AG04450 (cell line): ENCODE measurements around the gene SIX3. TPM values are rescaled to one million over a fixed set of nuclear protein-coding genes. Genes with fewer than 3 reads are reported as not detected.

Experiments
- CTCF ChIA-PET: fragments of 300-600, 350-600 bp; formaldehyde crosslinking; extraction: SDS; loops from one replicate; lab custom pipeline; 2022; ENCODE audit warnings: antibody characterized with exemption, inconsistent platforms; lab: Charles Lee
- POLR2A ChIA-PET: fragments of 350-600 bp; formaldehyde crosslinking; extraction: SDS; loops from one replicate; lab custom pipeline; 2021; ENCODE audit warnings: antibody characterized with exemption, inconsistent platforms; lab: Yijun Ruan, JAX
- DNase-seq: peaks from one replicate; pipeline ENCODE4 v3.0.0-alpha.2; 2011; ENCODE audit warnings: low read depth, low spot score
- H3K27ac ChIP-seq: one replicate; pipeline ENCODE4 v1.5.1; 2012; ENCODE audit warnings: low read depth, low read length, control low read depth
- H3K27me3 ChIP-seq: one replicate; pipeline ENCODE4 v1.6.0; 2012; ENCODE audit warnings: low read length; ENCODE audit not compliant: control insufficient read depth, insufficient read depth
- H3K4me3 ChIP-seq: 2 replicates; pipeline ENCODE4 v1.5.1; 2011; ENCODE audit warnings: mild to moderate bottlenecking, low read depth, low read length, control low read depth
- H3K9me3 ChIP-seq: 2 replicates; pipeline ENCODE4 v1.5.1; 2012; ENCODE audit warnings: low read length; ENCODE audit not compliant: control insufficient read depth, insufficient read depth
- polyA plus RNA-seq: library from polyadenylated mRNA; depleted of rRNA; stranded (reverse); fragments of >200 nt; gene quantifications from 2 replicates; pipeline ENCODE4 v1.2.3, GENCODE V29; 2011
- TF ChIP-seq, protein P1 (sequence below): IDR thresholded peaks from 2 replicates; pipeline ENCODE4 v1.5.1; 2011; ENCODE audit warnings: low read depth, low read length, control low read depth, inconsistent platforms

The SIX3 gene
- polyA plus RNA-seq, 1 experiment: not detected

DNA sequence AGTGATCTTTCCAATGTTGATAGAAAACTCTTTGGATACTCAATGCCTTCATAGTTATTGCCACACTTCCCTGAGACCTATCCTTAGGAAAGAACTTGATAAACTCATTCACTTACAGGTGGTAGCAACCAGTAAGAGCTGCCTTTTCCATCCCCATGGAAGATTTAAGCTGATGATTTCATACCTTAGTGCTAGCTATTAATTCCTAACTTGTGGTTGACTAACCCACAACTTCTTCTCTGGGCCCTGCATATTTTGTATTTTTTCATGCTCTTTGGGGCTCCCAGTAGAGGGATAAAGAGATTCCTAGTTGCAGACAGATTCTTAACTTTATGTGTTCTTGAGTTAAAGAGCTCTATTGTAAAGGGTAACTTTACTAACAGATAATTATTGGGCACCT is 25.2 kb upstream of the SIX3 start:
- no peak overlapping the region for H3K27ac ChIP-seq
- no peaks in the 10 kb centered on the region for H3K9me3 ChIP-seq
- peaks cover 14% of the 10 kb centered on the region for H3K27me3 ChIP-seq
- POLR2A ChIA-PET: no interaction called here
- CTCF ChIA-PET: no interaction called here
- no peak overlapping the region for H3K4me3 ChIP-seq
- TF ChIP-seq, protein P1, sequence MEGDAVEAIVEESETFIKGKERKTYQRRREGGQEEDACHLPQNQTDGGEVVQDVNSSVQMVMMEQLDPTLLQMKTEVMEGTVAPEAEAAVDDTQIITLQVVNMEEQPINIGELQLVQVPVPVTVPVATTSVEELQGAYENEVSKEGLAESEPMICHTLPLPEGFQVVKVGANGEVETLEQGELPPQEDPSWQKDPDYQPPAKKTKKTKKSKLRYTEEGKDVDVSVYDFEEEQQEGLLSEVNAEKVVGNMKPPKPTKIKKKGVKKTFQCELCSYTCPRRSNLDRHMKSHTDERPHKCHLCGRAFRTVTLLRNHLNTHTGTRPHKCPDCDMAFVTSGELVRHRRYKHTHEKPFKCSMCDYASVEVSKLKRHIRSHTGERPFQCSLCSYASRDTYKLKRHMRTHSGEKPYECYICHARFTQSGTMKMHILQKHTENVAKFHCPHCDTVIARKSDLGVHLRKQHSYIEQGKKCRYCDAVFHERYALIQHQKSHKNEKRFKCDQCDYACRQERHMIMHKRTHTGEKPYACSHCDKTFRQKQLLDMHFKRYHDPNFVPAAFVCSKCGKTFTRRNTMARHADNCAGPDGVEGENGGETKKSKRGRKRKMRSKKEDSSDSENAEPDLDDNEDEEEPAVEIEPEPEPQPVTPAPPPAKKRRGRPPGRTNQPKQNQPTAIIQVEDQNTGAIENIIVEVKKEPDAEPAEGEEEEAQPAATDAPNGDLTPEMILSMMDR: no peak
- no peak for DNase-seq

DNA sequence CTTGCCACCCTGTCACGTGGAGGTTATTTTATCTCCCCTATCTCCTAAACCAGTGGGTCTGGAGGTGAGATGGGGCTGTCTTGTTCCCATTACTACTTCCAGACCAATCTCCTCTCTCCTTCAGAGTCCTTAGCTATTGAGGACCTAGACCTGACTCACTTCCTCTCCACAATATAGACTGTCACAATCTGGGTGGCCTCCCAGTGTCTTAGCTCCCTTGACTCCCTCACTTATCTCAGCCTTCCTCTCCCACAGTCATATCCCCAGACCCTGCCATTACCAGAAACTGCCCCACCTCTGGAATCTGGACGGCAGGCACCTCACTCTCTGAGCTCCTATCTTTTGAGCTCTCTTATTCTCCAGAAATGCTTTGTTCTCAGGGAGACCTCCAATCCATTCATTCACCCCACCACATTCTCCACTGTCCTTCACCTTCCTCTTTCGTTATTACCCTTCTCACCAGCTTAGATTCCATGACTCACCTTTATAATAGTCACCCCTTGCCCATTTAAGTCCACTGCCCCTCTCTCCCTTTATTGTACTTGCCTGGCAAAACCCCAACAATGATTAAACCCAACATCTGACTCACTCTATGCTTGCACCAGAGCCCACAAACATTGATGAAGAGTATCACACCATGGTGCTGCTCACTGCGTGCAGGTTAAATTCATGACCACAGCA is 23.3 kb upstream of the SIX3 start:
- POLR2A ChIA-PET: no interaction called here
- H3K27ac ChIP-seq: no peak overlapping the region
- no peak for DNase-seq
- TF ChIP-seq, protein P1: no peak
- CTCF ChIA-PET: interaction anchor here (0.5 kb wide), 1 partner anchor 63 kb away, joined by 3 read pairs; no protein-coding TSS in a partner anchor
- H3K27me3 ChIP-seq: peaks cover 19% of the 10 kb centered on the region
- no peaks in the 10 kb centered on the region for H3K9me3 ChIP-seq
- no peak overlapping the region for H3K4me3 ChIP-seq

DNA sequence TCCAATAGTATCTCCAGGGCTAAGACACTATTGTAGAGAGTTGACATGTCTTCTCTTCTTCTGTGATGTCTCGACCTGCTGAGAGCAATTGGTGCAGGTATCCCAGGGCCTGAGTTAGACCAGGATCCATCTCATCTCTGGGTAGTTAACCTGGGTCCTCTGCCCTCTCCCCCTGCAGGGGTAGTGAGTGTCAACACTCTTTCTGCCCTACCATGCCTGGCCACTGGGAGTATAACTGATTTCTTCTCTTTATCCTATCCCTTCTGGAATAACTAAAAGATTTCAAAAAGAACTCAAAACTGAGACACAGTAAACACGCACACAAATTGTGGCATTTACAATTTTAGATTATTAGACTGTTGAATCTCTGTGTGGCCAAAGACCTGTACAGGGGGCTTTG is 20.8 kb upstream of the SIX3 start:
- peaks cover 31% of the 10 kb centered on the region for H3K27me3 ChIP-seq
- ChIA-PET CTCF (no interaction called here), POLR2A (no interaction called here)
- H3K9me3 ChIP-seq: no peaks in the 10 kb centered on the region
- TF ChIP-seq, protein P1: no peak
- DNase-seq: no peak
- H3K27ac ChIP-seq: no peak overlapping the region
- no peak overlapping the region for H3K4me3 ChIP-seq

DNA sequence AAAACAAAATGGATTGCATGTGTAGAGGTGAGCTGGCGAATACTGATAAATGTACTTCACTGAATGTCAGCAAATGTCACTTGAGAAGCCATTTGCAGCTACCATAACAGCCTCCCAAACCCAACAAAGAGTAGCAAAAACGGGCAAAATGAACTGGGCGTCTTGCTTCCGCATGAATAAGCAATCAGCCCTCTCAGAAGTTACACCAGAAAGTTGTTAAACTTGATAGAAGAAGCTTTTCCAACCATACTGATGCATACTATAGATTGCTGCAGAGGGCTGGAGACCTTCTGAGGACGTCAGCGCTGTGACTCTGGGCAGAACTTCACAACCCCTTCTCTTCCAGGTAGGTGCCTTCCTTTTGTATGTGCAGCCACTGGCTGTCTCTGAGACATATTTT is 18.7 kb upstream of the SIX3 start:
- ChIA-PET CTCF (no interaction called here), POLR2A (no interaction called here)
- DNase-seq: no peak
- TF ChIP-seq, protein P1: no peak
- H3K27me3 ChIP-seq: peaks cover 43% of the 10 kb centered on the region
- no peak overlapping the region for H3K4me3 ChIP-seq
- H3K27ac ChIP-seq: no peak overlapping the region
- no peaks in the 10 kb centered on the region for H3K9me3 ChIP-seq

DNA sequence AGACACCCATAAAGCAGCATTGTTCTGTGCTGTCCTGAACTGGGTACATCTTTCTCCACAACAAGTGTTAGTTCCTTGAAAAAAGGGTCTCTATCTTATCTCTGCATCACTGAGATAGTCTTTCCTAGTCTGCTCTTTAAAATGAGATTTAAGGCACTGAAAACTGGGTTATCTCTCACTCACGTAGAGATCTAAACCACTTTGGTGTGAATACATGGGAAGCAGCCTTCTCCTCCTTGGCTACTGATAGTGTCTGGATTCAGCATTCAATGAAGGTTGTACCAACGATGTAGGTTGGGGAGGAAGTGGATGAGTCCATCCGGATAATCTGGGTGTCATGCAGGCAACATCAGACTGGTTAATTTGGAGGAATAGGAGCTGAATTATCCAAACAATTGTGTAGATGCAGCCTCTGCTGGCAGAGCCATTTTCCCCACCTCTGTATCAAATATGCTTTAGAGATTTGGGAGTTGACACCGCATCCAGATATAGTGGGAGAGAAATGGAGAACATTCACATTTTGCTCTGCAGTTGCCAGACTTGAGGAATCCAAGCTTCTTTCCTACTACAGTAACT is 15.9 kb upstream of the SIX3 start:
- ChIA-PET POLR2A (no interaction called here), CTCF (no interaction called here)
- no peak for DNase-seq
- TF ChIP-seq, protein P1: no peak
- H3K27ac ChIP-seq: no peak overlapping the region
- H3K27me3 ChIP-seq: peaks cover 65% of the 10 kb centered on the region
- H3K9me3 ChIP-seq: no peaks in the 10 kb centered on the region; the same call in 1 of the 2 replicates
- H3K4me3 ChIP-seq: no peak overlapping the region
